A673 (cell line): Measurements from ENCODE around the gene TNFRSF9.

Experiments used
- CTCF ChIP-seq: fragments of 300-800, 200-600 bp; sonication (generic); conservative IDR thresholded peaks from 2 replicates; pipeline ENCODE4 v1.5.1; 2017; ENCODE audit warnings: low read depth, mild to moderate bottlenecking, antibody characterized with exemption, low read length, moderate library complexity, mixed read lengths
- EZH2 ChIP-seq: fragments of 200-600 bp; sonication (generic); IDR thresholded peaks from 2 replicates; pipeline ENCODE4 v1.6.1; 2017; ENCODE audit warnings: borderline replicate concordance, low read depth, mild to moderate bottlenecking, mixed read lengths, antibody characterized with exemption, low read length; ENCODE audit not compliant: poor library complexity, severe bottlenecking

- TF ChIP-seq CTCF (no peak), EZH2 (no peak)
These were observed 23.8 kb upstream of the TNFRSF9 start for GRCh38 chr1:7964476-7964875.
